DOHH2 (cell line): ENCODE results near the gene MLLT3.

Experiments
- H3F3A ChIP-seq: fragments of 200-600 bp; sonication (generic), shearing (Covaris generic); 2 replicates; pipeline ENCODE4 v1.6.0; 2016; ENCODE audit warnings: antibody characterized with exemption, mild to moderate bottlenecking; ENCODE audit not compliant: control insufficient read depth, insufficient read depth
- H3K27ac ChIP-seq: fragments of 200-600 bp; sonication (generic); 2 replicates; pipeline ENCODE4 v1.5.1; 2014; ENCODE audit warnings: low read depth, mild to moderate bottlenecking, low read length, moderate library complexity
- H3K27me3 ChIP-seq: fragments of 200-600 bp; sonication (generic); 2 replicates; pipeline ENCODE4 v1.6.1; 2014; ENCODE audit warnings: mild to moderate bottlenecking, low read length, mixed read lengths; ENCODE audit not compliant: control insufficient read depth
- H3K36me3 ChIP-seq: fragments of 200-600 bp; sonication (generic); 2 replicates; pipeline ENCODE4 v1.6.1; 2014; ENCODE audit warnings: mild to moderate bottlenecking, low read length, moderate library complexity, mixed read lengths; ENCODE audit not compliant: control insufficient read depth
- H3K4me1 ChIP-seq: fragments of 200-600 bp; sonication (generic); 2 replicates; pipeline ENCODE4 v1.6.1; 2014; ENCODE audit warnings: mild to moderate bottlenecking, low read length, mixed read lengths; ENCODE audit not compliant: control insufficient read depth
- H3K4me2 ChIP-seq: fragments of 200-600 bp; sonication (generic); 2 replicates; pipeline ENCODE4 v1.6.0; 2014; ENCODE audit warnings: mild to moderate bottlenecking, low read length, moderate library complexity
- H3K4me3 ChIP-seq: fragments of 200-600 bp; sonication (generic); 2 replicates; pipeline ENCODE4 v1.5.1; 2014; ENCODE audit warnings: mild to moderate bottlenecking, low read length, mixed read lengths
- H3K79me2 ChIP-seq: fragments of 200-600 bp; sonication (generic); 2 replicates; pipeline ENCODE4 v1.6.1; 2014; ENCODE audit warnings: mild to moderate bottlenecking, low read length, mixed read lengths; ENCODE audit not compliant: control insufficient read depth
- H3K9me2 ChIP-seq: fragments of 200-600 bp; sonication (generic); replicated peaks from 2 replicates; pipeline ENCODE4 v1.6.1; 2014; ENCODE audit warnings: mild to moderate bottlenecking, low read length, mixed read lengths; ENCODE audit not compliant: control insufficient read depth
- H3K9me3 ChIP-seq: fragments of 200-600 bp; sonication (generic); 2 replicates; pipeline ENCODE4 v1.6.1; 2014; ENCODE audit warnings: antibody characterized with exemption, low read length, mixed read lengths; ENCODE audit not compliant: control insufficient read depth, insufficient read depth
- H4K20me1 ChIP-seq: fragments of 200-600 bp; sonication (generic); 2 replicates; pipeline ENCODE4 v1.6.0; 2014; ENCODE audit warnings: low read depth, mild to moderate bottlenecking, antibody characterized with exemption, low read length, moderate library complexity; ENCODE audit not compliant: control insufficient read depth, insufficient read depth
- CTCF ChIP-seq: fragments of 200-600 bp; sonication (generic); IDR thresholded peaks from one replicate; pipeline ENCODE4 v1.5.1; 2014; ENCODE audit warnings: antibody characterized with exemption, mild to moderate bottlenecking, low read depth, low read length; ENCODE audit not compliant: poor library complexity, severe bottlenecking
- EZH2phosphoT487 ChIP-seq: fragments of 200-600 bp; sonication (generic); IDR thresholded peaks from 2 replicates; pipeline ENCODE4 v1.6.1; 2017; ENCODE audit warnings: borderline replicate concordance, mild to moderate bottlenecking, antibody characterized with exemption, low read length, moderate library complexity, mixed read lengths

MLLT3 gene

GRCh38 chr9:20557285-20557684 lies 65.0 kb downstream of the MLLT3 start:
- Histone ChIP-seq H3K36me3 (no peaks in the 10 kb centered on the region), H3K79me2 (no peaks in the 10 kb centered on the region), H3K4me3 (no peak overlapping the region), H3K9me2 (no peaks in the 10 kb centered on the region), H3K9me3 (no peaks in the 10 kb centered on the region), H3K4me2 (no peak overlapping the region), H3K27me3 (no peaks in the 10 kb centered on the region), H3K27ac (no peak overlapping the region), H4K20me1 (no peaks in the 10 kb centered on the region), H3K4me1 (no peaks in the 10 kb centered on the region), H3F3A (no peaks in the 10 kb centered on the region)
- TF ChIP-seq EZH2phosphoT487 (no peak), CTCF (no peak)

DNA sequence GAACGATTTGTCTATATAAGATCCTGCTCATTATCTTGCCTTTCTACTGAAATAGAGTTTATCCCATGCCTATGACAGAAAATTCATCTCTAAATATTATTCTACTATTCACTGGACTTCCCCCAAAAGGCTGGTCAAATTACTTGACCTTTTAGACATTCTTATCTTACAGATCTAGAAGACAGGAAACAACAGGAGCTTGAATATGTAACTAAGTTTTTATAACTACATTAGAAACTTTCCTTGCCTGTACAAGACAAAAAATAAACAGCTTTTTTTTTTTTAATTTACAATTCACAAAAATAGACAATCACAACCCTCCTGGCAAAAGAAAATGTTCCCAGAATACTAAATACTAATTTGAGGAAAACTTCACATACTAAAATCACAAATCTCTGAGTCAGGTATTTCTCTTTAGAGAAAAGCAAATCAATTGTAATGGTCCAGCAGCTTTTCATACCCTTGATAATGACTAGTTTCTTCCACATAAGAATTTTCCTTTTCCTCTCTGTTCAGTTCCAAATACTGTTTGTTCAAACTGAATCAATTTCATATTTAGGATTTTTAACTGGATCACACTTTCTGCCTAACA lies 68.6 kb downstream of the MLLT3 start:
- no peak overlapping the region for H3K27ac ChIP-seq

GRCh38 chr9:20552874-20553557 lies 69.3 kb downstream of the MLLT3 start:
- Histone ChIP-seq H4K20me1 (no peaks in the 10 kb centered on the region), H3K36me3 (no peaks in the 10 kb centered on the region), H3K9me2 (no peaks in the 10 kb centered on the region), H3K9me3 (no peaks in the 10 kb centered on the region), H3K79me2 (no peaks in the 10 kb centered on the region), H3K4me1 (no peaks in the 10 kb centered on the region), H3K4me3 (no peak overlapping the region), H3K27me3 (no peaks in the 10 kb centered on the region), H3K4me2 (no peak overlapping the region), H3F3A (no peaks in the 10 kb centered on the region), H3K27ac (no peak overlapping the region)
- TF ChIP-seq CTCF = peak; percentile 37
- no peak for TF ChIP-seq EZH2phosphoT487

More for the DNA sequence above, 68.6 kb downstream of the MLLT3 start:
- no peaks in the 10 kb centered on the region for H3F3A ChIP-seq
- H3K79me2 ChIP-seq = no peaks in the 10 kb centered on the region
- H3K4me3 ChIP-seq = no peak overlapping the region
- no peaks in the 10 kb centered on the region for H4K20me1 ChIP-seq
- no peaks in the 10 kb centered on the region for H3K4me1 ChIP-seq
- H3K36me3 ChIP-seq = no peaks in the 10 kb centered on the region
- no peaks in the 10 kb centered on the region for H3K9me3 ChIP-seq
- TF ChIP-seq EZH2phosphoT487 (no peak), CTCF (no peak)
- H3K9me2 ChIP-seq = no peaks in the 10 kb centered on the region
- H3K4me2 ChIP-seq = no peak overlapping the region
- no peaks in the 10 kb centered on the region for H3K27me3 ChIP-seq
